RPMI7951 (cell line): Measurements from ENCODE around the gene MBTPS1. TPM values are rescaled to one million over a fixed set of nuclear protein-coding genes. Genes with fewer than 3 reads are reported as not detected.

ENCODE experiments used
- DNase-seq: peaks from one replicate; pipeline ENCODE4 v3.0.0-alpha.2; 2012; ENCODE audit warnings: low read depth
- total RNA-seq: library from RNA; depleted of rRNA; stranded (reverse); fragments of >200 nt; shearing (Covaris generic); gene quantifications from 2 replicates; pipeline ENCODE4 v1.2.3, GENCODE V29; 2014

MBTPS1 gene
- total RNA-seq, 1 experiment from 2014 or later: 38.6 TPM

DNA sequence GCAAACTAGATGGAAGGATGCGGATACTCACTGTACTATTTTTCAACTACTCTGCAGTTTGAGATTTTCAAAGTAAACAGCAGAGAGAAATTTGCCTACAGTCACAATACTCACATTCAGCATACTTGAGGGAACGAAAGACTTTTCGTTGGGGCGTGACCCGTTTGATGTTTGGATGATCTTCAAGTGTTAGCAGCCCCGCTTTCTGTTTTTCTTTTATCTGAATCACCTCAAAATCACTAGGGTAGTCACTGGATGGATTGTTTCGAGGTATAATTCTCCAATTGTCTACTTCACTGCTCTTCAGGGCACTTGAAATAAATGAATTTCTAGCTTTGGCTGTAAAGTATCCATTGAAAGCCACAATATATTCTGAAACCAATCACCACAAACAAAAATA lies 17.8 kb downstream of the MBTPS1 start:
- DNase-seq: no peak

DNA sequence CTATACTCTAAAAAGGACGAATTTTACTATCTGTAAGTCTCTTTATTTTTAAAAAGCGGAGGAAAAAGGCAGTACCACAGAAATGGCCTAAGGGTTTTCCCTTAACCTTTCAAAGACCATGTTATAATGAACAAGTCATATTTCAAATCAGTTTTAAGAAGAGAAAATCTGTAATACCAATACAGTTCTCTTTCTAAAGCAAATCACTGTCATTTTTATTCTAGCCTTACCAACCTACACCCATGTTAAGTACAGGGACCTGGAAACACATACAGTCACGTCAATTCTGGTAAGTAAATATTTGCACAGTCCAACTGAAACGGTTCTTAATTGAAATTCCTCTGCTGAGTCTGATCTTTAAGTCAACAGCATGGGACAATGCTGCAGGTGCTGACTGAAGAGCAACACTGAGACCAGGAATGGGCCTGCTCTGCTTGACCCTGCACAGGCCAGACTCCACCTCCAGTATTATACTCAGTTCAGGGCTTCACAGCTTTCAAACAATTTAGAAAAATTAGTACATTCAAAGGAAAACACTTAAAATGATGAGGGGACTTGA lies 20.2 kb downstream of the MBTPS1 start:
- DNase-seq: no peak

DNA sequence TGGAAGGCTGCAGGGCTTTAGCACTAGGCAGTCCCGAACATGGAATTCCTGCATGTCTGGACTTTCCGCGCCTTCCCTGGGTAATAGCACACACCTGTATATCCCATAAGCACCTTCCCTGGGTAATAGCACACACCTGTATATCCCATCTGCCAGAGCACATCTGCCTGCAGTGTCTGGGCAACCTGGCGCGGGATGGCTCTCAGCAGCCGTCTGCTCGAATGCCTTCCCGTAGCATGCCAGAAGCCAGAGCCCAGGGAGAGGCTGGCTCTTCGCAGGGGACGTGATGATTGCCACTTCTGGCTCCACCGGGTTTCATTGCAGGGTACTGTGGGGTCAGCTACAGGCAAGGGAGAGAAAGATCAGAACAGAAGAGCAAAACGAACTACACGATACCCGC lies 21.3 kb downstream of the MBTPS1 start:
- no peak for DNase-seq

DNA sequence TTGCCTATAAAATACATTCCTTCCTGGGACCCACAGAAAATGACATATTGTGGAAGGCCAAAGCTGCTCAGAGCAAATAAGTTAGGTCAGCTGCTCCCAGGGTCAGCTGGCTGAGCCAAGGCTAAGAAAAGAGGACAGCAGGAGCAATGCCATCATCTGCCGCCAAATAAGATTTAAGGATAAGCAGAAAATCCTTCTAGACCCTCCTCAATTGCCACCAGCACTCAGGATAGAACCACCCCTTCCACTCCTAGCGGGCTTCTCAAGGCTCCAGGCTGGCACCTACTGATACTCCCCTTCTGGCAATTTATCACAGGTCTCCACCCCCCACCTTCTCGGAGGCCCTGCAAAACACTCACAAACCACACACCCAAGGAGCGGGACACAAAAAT lies 22.9 kb downstream of the MBTPS1 start:
- no peak for DNase-seq

DNA sequence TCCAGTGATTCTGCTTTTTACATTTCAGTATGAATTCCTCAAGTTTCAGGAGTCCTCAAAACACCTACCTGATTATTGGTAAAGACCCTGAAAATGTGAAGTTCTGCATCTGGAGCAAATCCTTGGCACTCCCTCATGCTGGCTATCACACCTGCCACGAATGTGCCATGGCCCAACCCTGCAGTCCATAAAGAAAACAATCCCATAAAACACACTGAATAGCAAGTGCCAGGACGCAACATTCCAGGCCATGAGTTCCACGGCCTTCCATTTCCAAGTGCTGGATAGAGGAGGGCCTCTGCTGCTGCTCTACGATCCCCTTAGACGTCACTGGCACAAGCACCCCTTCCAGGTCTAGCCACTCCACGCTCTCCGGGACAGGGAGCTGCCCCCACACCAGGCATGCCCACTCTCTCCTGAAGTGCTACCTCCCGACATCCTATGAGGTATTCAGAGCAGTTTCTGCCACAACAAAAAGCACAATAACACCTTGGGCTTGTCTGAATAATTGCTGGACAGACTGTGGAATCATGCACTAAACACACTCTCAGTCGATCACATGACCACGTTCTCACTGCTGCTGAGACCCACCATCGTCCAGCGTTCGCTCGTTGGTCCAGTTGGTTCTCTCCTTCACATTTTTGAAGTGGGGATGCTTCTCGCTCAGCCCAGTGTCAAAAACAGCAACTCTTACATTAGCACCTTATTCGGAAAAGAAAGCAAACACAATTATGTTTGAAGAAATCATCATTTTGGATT lies 23.4 kb downstream of the MBTPS1 start:
- no peak for DNase-seq

DNA sequence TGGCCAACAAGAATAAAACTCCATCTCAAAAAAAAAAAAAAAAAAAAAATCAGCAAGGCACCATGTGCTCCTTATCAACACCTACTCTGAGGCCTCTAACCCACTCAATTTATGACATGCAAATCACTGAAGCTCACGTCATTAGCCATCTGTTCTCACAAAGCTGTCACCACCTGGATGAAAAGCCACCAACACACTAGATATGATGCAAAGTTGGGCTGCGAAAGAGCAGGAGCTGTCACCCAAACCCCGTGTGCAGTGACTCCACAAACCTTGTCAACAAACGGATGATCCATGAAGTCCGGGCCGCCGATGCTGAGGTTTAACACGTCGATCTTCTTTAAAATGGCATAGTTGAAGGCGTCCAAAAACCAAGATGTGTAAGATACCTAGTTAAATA lies 25.3 kb downstream of the MBTPS1 start:
- no peak for DNase-seq

DNA sequence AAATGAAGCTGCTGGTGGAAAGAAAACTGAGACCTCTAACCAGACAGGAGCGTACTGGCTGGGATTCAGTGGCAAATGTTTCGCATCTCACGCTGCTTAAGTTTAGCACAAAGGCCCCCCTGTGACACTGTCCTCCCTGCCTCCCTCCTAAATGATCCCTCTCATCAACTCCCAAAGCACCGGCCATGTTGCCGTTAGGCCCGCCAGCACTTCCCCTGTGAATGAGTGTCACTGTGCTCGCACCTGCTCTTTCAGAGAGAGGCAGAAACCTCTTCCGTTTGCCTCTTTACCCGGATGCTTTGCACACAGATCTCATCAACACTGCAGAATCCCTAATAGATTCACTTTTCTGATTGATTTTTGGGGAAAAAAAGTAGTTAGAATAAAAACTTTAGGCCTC lies 26.5 kb downstream of the MBTPS1 start:
- DNase-seq: no peak

DNA sequence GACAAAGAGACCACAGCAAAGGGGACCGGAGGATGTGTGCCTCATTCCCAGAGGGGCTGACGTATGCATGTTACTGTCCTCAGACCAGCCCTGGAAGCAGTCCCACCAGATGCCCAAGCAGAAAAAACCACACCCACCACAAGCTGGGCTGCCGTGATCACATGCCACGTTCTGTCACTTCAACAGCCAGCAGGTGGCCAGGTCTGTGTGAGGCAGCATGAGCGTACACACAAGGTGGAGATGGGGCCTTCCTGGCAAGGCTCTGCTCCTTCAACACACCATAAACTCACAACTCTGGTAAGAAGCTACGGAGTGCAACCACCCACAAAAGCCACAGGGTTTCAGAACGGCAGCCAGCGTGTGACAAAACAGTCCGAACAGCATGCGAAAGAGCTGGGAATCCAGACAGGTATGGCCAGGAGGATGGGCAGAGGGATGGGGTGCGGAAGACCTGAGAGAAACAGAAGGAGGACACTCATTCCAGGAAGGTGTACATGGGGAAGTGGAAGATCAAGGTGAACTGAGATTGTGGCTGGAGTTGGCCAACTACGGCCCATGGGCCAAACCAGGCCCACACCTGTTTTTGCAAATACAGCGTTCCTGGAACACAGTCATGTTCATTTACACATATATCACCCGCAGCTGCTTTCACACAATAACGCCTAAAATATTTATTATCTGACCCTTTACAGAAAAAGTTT lies 27.9 kb downstream of the MBTPS1 start:
- no peak for DNase-seq

DNA sequence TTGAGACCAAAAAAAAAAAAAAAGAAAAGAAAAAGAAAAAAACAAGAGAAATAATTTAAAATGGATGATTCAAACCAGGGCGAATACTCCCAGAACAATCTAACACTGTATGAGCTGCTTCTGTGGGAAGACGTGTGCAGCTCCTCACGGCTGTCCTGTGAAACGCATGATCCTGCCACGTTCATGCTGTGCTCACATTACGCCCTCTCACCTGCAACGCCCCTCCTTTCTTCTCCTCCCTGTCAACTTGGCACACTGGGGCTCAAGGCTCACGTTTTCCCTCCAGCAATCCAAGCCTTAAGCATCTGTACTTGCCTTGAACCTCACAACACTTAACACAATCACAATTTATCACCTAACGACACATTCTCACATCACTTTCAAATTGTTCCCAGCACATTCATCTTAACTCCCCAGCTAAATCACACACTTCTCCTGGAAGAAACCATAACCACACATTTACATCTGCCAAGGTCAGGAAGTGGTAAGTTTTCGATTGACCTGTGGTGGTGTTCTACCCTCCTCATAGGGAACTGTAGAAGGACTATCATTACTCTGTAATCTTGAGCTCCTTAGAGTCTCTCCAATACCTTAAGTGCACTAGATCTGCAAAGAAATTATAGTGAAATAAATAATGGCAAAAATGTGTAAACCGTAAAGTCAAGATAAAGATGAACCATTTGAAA lies 29.1 kb downstream of the MBTPS1 start:
- DNase-seq: no peak

DNA sequence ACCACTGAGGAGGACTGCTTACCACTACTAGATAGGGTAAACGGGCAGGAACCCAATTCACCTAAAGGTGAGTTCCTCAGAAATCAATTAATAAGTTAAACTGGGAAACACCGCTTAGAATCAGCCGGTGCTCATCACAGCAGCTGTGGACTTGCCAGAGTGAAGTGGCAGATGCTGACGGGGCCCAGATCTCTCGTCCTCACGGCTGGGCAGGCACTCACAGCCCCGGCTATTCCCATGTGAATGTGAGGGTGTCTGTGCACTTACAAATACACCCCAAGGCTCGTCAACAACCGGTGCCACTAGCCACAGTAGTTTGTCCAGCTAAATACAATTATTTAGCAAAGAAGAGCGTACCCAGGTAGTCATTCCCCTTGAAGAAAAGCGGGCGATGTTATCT lies 29.7 kb downstream of the MBTPS1 start:
- no peak for DNase-seq

DNA sequence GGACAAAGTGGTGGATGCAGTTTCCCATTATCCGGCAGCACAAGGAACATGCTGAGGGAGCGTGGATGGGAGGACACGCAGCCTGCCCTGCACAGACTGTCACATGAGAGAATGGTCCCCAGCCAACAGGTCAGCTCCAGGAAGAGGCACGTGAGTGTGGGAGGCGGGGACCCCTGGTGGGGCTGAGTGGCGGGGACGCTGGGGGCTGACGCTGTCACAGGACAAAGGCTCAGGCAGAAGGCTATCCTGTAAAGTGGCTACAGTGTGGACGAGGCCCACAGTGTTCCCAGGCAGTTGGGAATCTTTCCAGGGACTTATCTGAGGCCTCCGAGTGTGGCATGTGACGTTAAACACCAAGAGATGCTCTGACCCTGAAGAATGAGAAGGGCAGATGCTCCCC lies 30.4 kb downstream of the MBTPS1 start:
- DNase-seq: no peak

DNA sequence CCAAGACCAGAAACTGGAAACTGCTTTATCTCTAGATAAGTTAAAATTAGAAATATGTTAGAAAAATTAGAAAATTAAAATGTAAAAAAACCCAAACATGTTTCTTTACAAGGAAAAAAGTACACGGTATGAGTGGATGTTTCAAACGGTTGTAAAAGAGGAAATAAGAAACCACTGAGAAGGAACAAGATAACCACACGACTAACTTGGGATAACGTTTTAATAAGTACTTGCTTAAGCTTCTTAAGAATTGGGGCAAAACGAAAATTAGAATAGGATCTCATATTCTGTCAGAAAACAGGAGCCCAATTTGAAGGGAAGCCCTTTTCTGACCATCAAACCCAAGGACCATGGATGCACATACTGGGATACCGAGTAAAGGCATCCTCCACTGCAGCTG lies 31.0 kb downstream of the MBTPS1 start:
- DNase-seq: no peak

DNA sequence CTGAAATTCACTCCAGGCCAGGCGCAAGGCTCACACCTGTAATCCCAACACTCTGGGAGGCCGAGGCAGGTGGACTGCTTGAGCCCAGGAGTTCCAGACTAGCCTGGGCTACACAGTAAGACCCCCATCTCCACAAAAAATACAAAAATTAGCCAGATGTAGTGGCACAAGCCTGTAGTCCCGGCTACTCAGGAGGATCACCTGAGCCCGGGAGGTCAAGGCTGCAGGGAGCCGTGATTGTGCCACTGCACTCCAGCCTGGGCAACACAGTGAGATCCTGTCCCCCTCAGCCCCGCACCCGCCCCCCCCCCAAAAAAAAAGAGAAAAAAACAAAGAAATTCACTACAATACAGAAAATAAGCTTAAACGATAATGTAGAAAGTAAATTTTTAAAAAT lies 31.5 kb downstream of the MBTPS1 start:
- no peak for DNase-seq

DNA sequence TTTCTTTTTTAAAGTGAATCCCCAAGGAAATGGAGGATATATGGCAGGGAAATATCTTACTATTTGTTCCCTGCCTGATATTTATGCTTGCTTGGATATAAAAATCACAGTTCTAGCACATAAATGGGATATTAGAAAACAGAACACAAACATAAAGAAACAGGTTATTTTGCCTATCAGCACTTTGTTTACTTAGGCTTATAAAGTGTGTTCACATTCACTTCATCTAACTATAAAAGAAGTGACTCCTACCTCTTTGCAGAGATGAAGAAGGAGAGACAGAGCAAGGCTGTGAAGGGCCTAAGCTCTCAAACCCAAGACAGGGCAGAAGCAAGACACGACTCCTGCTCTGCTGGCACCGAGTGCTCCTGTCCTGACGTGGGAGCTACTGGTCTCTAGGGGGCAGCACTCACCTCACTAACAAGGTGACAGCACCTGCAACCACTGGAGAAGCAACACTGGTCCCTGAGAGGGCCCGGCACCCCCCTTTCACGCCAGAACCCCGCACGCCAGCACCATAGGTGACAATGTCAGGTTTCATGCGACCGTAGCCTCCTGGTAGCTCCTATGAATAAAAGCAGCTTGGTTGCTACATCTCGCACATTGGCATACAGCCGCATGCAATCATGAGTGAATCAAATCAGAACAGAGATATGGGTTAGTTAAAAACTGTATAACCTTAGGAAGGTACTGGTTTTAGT lies 32.0 kb downstream of the MBTPS1 start:
- DNase-seq: peak; percentile 49

DNA sequence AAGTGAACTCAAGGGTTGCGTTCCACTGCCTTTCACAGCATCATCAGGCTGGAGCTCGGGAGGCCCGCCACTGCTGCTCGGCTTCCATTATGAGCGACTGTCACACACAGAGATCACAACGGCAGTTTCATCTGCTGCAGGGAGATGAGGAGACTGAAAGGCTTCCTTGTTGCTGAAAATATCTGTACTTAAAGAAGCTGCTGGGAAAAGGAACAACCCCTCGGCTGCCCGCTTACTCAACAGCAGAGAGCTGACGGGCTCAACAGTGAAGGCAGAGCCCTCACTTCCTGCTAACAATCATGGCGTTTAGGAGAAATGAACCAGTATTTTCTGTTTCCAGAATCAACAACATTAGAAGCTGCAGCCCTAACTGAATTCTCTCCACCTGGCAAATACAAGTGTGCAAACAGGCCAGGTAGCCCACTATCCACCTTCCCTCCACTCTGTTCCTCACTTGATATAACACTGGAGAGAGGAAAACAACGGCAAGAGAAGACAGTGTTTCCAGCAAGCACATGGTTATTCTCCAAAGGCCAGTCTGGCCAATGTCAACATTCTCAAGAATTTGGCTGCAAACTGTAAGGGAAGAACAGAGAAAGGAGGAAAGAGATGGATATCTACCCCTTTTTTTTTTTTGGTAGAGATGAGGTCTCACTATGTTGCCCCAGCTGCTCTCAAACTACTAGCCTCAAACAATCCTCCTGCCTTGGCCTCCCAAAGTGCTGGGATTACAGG lies 33.7 kb downstream of the MBTPS1 start:
- no peak for DNase-seq

DNA sequence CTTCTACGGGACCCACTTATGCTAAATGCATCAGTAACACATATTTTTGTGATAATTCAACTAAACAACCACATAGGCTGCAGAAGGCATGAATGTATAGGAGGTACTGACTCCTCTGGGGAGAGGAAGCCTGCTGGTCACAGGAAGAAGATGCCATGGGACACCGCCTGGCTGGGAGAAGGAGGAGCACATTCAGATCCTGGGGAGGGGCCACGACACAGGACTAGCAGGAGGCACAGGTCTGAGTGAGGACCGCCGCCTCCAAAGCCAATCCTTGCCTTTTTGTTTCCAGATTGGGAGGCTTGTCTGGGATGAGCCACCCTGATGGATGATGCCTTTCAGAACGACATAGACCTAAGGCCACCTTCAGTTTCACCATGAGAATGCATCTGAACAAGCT lies 34.6 kb downstream of the MBTPS1 start:
- DNase-seq: no peak

DNA sequence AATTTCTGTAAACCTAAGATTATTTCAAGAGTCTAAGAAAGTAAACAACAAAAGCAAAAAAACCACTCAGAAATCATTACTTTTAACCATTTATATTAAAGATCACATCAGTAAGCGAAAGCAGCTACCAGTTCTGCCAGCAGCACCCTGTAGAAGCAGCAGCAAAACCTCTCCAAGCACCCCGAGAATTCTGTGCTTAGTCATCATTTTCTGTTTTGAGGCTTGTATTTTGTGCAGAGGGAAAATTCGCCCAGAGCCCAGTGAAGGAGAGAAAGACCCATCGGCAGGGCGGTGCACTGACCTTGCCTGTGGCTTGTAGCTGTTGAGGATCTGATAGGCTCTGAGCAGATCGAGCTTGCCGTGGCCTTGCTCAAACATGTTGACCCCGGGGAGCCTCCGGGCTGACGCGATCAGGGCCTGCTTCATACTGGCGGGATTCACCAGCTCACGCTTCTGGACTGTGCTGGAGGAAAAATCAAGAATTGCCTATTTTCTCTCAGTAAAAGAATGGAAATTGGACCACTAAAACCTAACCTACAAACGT lies 35.2 kb downstream of the MBTPS1 start:
- no peak for DNase-seq

DNA sequence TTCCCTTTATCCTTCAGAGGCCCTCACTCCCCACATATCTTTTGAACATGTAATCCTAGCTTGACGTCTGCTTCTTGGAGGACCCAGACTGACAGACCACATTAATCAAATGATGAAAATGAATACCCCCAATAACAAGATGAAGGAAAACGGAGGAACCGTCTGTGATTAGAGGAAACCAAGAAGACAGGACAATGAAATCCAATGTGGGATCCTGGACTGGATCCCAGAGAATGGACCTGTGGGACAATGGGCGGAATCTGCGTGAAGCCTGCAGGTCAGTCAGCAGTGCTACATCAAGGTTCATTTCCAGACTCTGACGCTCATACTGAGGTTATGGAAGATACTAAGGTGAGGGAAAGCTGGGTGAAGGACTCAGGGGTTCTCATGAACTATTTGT lies 35.9 kb downstream of the MBTPS1 start:
- no peak for DNase-seq

DNA sequence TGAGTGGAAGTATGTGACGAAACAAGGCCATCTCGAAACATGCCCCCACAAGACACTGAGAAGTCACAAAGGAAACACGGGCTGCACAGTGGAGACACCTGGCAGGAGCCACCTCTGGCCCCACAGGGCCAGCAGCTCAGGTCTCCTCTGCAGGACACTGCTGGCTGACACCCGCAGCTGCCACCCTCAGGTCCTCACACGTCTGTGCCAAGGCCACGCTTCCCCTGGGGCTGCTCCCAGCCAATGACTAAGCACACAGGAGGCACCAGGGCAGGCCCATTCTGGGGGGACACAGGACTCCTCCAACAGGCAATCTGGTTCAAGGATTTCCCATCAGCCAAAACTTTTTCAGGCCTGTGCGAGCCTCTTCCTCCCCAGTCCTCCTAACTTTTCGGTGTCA lies 36.4 kb downstream of the MBTPS1 start:
- DNase-seq: no peak

DNA sequence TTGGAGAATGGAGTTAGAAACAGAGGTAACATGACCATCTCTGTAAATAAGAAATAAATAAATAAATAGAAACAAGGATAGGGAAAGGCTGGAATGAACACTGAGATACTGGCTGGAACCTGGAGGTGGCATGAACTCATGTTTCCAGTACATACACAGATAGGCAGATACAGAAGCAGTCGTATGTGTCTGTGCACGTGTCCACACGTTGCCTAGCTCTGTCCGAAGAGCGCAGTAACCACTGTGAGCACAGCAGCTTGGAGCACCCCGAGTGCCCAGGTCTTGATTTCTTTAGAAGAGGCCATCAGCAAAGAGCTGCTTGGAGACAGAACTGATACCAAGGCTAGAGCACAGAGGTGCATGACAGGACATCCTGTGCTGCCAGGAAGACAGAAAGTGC lies 37.1 kb downstream of the MBTPS1 start:
- no peak for DNase-seq

DNA sequence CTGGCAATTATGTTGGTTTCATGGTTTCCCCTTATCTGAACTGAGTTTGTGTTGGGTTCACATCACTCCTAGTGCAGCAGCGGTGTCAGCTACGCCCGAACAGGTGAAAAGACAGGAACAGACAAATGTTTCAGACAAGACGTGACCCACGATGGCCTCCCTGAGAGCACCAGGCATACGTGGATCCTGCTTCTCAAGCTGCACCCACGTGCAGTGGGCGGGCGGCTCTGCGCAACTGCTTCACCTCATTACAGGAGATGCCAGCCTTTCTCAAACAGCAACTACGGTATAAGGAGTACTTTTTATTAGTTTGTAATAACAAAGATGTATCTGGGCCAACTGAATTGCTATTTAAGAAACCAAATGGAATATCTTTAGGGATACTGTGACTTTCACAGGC lies 41.4 kb downstream of the MBTPS1 start:
- no peak for DNase-seq
